ENCODE data around the gene ENAH. TPM values are rescaled to one million over a fixed set of nuclear protein-coding genes. Genes with fewer than 3 reads are reported as not detected.

The ENAH gene
- total RNA-seq, 1 donor from 2014 or later: 749 TPM

DNA sequence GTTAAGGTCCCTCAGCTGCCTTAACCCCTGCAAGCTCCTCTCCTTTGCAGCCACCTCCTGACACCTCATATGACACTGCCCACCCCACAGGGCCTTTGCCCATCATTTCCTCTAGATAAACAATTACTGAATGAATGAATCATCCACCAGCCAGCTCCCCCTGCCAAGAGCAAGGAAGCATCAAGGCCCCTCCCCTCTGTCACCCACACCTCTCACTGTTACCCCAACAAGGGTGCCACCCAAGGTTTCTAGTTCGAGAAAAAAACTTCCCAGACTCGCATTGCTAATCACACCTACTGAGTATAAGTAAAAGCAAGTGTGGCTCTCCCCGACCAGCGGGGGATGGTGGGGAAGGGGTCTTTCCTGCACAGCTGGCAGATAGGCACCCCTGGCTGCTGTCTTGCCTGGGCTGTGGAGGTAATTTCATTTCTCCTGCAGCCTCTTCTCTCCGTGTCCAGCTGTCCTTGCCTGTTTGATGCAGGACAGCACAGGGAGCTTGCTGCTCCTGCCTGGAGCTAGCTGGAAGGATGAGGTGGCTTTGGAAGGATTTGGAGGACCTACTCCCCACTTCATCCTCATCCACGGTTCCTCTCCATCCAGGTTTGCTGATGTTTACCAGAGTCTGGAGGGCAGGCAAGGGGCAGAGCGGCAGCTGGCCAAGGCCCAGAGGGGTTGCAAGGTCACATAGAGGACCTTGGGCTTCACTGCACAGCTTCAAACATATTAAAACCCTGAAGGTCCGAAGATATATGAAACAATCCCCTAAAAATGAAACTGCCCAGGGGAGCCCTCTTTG is 192.0 kb downstream of the ENAH start:
- no peaks in the 10 kb centered on the region for H3K36me3 Mint-ChIP-seq (ENCODE audit: low read depth, unreplicated experiment)
- DNase-seq (ENCODE audit: low read depth): no peak
- no peaks in the 10 kb centered on the region for H3K9me3 ChIP-seq (ENCODE audit: insufficient read depth, low read depth, low read length)
- H3K4me1 Mint-ChIP-seq (ENCODE audit: low read depth, unreplicated experiment): peaks cover 50% of the 10 kb centered on the region
- H3K9ac ChIP-seq (ENCODE audit: low read length): no peak overlapping the region
- no peak overlapping the region for H3K27ac ChIP-seq (ENCODE audit: low read depth, low read length)
- no peak overlapping the region for H3K27ac Mint-ChIP-seq (ENCODE audit: unreplicated experiment)
- no peaks in the 10 kb centered on the region for H3K27me3 ChIP-seq (ENCODE audit: insufficient read depth, low read length)
- no peak for TF ChIP-seq EZH2 (IDR thresholded peaks at IDR 0.05; ENCODE audit: insufficient read depth, low read length)
- TF ChIP-seq, protein P1, sequence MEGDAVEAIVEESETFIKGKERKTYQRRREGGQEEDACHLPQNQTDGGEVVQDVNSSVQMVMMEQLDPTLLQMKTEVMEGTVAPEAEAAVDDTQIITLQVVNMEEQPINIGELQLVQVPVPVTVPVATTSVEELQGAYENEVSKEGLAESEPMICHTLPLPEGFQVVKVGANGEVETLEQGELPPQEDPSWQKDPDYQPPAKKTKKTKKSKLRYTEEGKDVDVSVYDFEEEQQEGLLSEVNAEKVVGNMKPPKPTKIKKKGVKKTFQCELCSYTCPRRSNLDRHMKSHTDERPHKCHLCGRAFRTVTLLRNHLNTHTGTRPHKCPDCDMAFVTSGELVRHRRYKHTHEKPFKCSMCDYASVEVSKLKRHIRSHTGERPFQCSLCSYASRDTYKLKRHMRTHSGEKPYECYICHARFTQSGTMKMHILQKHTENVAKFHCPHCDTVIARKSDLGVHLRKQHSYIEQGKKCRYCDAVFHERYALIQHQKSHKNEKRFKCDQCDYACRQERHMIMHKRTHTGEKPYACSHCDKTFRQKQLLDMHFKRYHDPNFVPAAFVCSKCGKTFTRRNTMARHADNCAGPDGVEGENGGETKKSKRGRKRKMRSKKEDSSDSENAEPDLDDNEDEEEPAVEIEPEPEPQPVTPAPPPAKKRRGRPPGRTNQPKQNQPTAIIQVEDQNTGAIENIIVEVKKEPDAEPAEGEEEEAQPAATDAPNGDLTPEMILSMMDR (IDR thresholded peaks at IDR 0.05; ENCODE audit: insufficient read depth, low read depth, low read length): no peak
- FAIRE-seq: no peak
- no peak overlapping the region for H3K4me3 ChIP-seq (ENCODE audit: insufficient read depth, low read depth, low read length)
- H3K4me1 ChIP-seq (ENCODE audit: insufficient read depth, low read length): peaks cover 36% of the 10 kb centered on the region
- H3K36me3 ChIP-seq (ENCODE audit: insufficient read depth, low read length): no peaks in the 10 kb centered on the region
- H3K4me2 ChIP-seq (ENCODE audit: low read length): no peak overlapping the region
- H2AFZ ChIP-seq (ENCODE audit: low read depth, low read length): no peak overlapping the region
- no peaks in the 10 kb centered on the region for H4K20me1 ChIP-seq (ENCODE audit: insufficient read depth, low read length)
- no peaks in the 10 kb centered on the region for H3K79me2 ChIP-seq (ENCODE audit: insufficient read depth, low read length)
- H3K27me3 Mint-ChIP-seq (ENCODE audit: low read depth, unreplicated experiment): peaks cover 5% of the 10 kb centered on the region
- no peaks in the 10 kb centered on the region for H3K9me3 Mint-ChIP-seq (ENCODE audit: unreplicated experiment)
- H3K4me3 Mint-ChIP-seq (ENCODE audit: unreplicated experiment): peak overlapping the region; percentile 58

DNA sequence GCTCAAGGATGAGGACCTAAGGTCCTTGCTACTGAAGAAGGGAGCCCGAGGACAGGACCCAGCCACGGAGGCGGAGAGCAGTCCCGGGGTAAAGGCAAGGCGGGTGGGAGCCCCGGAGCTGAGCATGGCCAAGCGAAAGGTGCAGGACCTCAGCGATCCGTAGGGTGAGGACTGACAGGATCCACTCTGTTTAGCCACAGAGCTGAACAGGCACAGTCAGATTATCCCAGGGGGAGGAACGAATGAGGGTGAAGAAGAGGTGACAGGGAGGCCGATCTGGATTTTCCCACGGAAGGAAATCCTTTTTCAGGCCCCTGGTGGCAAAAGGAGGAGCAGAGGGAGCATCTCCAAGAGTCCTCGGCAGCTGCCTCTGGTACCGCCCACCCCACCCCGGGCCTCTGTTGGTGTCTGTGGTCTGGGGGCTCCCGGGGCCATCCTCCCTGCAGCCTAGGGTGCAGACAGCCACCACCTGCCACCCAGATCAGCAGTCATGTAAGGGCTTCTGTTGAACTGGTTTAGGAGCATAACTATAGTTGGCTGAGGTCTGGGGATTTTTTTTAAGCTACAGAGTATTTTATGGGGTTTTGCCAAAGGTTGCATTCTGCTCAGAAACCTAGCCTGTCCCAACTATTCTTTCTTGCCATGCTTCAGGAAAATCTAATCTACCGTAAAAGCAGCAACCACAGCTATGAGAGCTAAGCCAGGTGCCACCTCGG is 192.7 kb downstream of the ENAH start:
- H3K4me1 Mint-ChIP-seq (ENCODE audit: low read depth, unreplicated experiment): peaks cover 46% of the 10 kb centered on the region
- H3K9ac ChIP-seq (ENCODE audit: low read length): no peak overlapping the region
- no peak for FAIRE-seq
- no peak overlapping the region for H3K4me2 ChIP-seq (ENCODE audit: low read length)
- H3K9me3 Mint-ChIP-seq (ENCODE audit: unreplicated experiment): no peaks in the 10 kb centered on the region
- no peaks in the 10 kb centered on the region for H3K79me2 ChIP-seq (ENCODE audit: insufficient read depth, low read length)
- H4K20me1 ChIP-seq (ENCODE audit: insufficient read depth, low read length): no peaks in the 10 kb centered on the region
- no peaks in the 10 kb centered on the region for H3K36me3 ChIP-seq (ENCODE audit: insufficient read depth, low read length)
- H3K36me3 Mint-ChIP-seq (ENCODE audit: low read depth, unreplicated experiment): no peaks in the 10 kb centered on the region
- no peaks in the 10 kb centered on the region for H3K27me3 ChIP-seq (ENCODE audit: insufficient read depth, low read length)
- H3K27ac ChIP-seq (ENCODE audit: low read depth, low read length): no peak overlapping the region
- H3K27me3 Mint-ChIP-seq (ENCODE audit: low read depth, unreplicated experiment): peaks cover 5% of the 10 kb centered on the region
- H3K4me1 ChIP-seq (ENCODE audit: insufficient read depth, low read length): peaks cover 30% of the 10 kb centered on the region
- H3K4me3 ChIP-seq (ENCODE audit: insufficient read depth, low read depth, low read length): no peak overlapping the region
- DNase-seq (ENCODE audit: low read depth): no peak
- no peak for TF ChIP-seq EZH2 (IDR thresholded peaks at IDR 0.05; ENCODE audit: insufficient read depth, low read length)
- TF ChIP-seq, protein P1 (IDR thresholded peaks at IDR 0.05; ENCODE audit: insufficient read depth, low read depth, low read length): no peak
- peak overlapping the region; percentile 58 for H3K4me3 Mint-ChIP-seq (ENCODE audit: unreplicated experiment)
- no peak overlapping the region for H2AFZ ChIP-seq (ENCODE audit: low read depth, low read length)
- H3K9me3 ChIP-seq (ENCODE audit: insufficient read depth, low read depth, low read length): no peaks in the 10 kb centered on the region
- H3K27ac Mint-ChIP-seq (ENCODE audit: unreplicated experiment): no peak overlapping the region
